ENCODE measurements around the gene LHX5.

Gene LHX5

DNA sequence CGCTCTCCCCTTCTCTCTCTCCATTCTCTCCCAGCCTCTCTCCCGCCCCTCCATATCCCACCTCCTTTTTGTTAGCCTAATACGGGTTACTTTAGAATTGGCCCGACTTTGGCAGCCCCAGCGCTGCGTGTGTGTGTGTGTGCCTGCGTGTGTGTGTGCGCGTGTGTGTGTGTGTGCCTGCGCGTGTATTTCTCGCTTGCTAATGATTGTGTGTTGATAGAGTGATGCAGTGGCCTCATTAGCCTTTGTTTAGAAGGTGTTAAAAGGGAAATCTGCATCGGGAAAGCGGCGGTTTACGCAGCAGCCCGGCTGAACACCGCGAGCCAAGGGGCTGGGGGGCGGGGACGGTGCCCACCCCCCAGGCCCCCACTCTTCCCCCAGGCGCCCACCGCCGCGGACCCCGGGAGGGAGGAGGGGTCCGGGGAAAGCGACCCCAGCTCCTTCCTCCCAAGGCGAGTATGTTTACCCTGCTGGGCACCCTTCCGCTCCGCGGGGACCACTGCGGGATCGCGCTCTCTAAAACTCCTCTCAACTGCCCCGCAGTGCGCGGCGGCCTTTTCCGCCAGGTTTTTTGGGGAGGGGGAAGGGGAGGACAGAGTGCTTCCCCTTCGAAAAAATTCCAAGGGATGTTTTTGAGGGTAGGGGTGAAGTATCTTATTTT lies 6.8 kb upstream of the LHX5 start:
- in situ Hi-C loops (cut with MboI; ENCODE audit: low sequenced_read_pairs): no loop called here

DNA sequence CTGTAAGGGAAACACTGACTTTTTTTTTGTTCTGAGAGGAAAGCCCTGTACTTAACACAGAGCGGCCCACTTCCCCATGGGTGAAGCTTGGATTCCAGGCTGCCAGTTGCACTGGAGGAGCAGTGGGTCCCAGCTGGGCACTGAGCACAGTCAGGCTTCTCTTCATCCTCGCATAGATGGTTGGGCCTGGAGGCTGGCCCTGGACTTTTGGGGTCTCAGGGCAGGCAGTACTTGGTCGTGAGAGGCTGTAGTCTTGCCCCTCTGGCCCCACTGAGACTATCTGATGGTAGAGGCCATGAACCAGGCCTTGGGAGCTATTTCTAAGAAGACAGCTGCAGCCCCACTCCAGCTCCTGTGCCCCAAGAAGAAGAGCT lies 6.2 kb upstream of the LHX5 start:
- in situ Hi-C loops (cut with MboI; ENCODE audit: low sequenced_read_pairs): no loop called here

GRCh38 chr12:113477171-113477841 lies 5.6 kb upstream of the LHX5 start:
- in situ Hi-C loops (cut with MboI; ENCODE audit: low sequenced_read_pairs): no loop called here

DNA sequence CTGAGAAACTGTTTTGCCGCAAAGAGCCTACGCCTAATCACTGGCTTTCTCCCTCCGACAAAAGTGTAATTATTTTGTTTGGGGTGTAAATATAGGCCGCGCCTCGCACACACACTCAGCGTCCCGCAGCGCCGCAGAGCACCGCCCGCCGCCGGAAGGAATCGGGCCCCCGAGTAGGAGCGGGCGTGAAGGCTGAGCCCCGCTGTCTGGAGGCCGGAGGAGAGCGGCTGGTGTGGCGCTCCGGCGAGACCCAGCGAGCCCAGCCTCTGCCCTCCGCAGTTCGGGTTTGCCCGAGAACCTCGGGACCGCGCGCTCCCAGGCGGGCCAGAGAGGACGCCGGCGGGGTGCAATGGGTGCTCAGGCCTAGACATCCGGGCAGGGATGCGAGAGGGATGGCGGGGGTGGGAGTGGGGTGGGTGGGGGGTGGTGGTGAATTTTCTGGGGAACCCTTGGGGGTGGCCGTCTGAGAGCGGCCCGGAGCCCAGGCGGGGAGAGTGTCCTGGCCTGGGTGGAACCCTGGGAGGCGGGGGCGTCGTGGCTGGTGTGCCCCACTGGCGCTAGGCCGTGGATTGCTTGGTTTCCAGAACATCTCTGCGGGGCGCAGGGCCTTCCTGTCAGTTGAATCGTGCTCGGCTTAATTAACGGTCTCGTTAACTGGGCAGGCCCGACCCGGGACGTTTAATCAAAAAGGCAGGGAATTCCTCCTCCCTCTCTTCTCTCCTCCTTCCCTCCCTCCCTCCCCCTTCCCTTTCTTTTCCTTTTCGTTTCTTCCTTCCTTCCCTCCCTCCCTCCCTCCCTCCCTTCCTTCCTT lies 4.7 kb upstream of the LHX5 start:
- in situ Hi-C loops (cut with MboI; ENCODE audit: low sequenced_read_pairs): no loop called here

- in situ Hi-C loops (cut with MboI; ENCODE audit: low sequenced_read_pairs): no loop called here
These were observed 3.9 kb upstream of the LHX5 start for GRCh38 chr12:113475451-113476175.

DNA sequence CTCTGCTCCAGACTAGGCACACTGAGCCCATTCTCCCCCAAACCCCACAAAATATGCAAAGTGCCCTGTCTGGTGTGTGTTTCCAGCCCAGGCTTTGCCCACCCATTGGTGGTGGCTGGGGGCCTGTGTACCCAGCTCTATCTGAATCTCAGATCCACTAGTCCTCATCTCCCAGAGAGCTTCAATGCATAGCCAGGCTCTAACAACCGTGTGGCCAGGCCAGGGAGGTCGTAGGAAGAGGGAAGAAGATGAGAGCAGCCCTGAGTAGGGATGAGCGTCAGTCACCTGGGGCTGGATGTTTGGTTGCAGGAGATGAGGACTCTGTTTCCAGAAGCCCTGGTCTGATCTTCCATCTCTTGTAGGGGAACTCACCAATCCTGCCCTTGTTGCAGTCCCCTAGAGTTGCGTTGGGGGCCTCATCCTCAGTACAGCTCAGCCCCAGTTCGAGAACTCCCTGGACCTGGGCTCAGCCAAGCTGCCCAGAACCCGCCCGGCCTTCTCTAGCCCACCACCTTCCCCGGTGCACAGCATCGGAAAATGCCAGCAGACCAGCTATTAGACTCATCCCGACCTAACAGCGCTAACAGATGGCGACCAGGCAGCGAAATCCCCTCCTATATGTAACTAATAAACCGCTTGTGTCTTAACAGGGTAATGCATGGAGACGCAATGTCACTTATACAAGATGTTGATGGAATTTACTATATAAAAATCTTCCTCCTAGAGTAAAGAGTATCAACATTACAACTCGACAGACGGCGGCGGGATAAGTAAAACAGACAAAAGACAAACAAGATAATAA lies 3.2 kb upstream of the LHX5 start:
- in situ Hi-C loops (cut with MboI; ENCODE audit: low sequenced_read_pairs): no loop called here

- in situ Hi-C loops (cut with MboI; ENCODE audit: low sequenced_read_pairs): no loop called here
These were observed 2.3 kb upstream of the LHX5 start for GRCh38 chr12:113473942-113474341.

GRCh38 chr12:113473400-113473799 lies 1.7 kb upstream of the LHX5 start:
- in situ Hi-C loops (cut with MboI; ENCODE audit: low sequenced_read_pairs): no loop called here

GRCh38 chr12:113472191-113473121 lies 785 bp upstream of the LHX5 start:
- in situ Hi-C loops (cut with MboI; ENCODE audit: low sequenced_read_pairs): no loop called here

- in situ Hi-C loops (cut with MboI; ENCODE audit: low sequenced_read_pairs): no loop called here
These were observed 626 bp downstream of the LHX5 start for GRCh38 chr12:113470871-113471618.

- in situ Hi-C loops (cut with MboI; ENCODE audit: low sequenced_read_pairs): no loop called here
These were observed 1.5 kb downstream of the LHX5 start for GRCh38 chr12:113469949-113470743.

DNA sequence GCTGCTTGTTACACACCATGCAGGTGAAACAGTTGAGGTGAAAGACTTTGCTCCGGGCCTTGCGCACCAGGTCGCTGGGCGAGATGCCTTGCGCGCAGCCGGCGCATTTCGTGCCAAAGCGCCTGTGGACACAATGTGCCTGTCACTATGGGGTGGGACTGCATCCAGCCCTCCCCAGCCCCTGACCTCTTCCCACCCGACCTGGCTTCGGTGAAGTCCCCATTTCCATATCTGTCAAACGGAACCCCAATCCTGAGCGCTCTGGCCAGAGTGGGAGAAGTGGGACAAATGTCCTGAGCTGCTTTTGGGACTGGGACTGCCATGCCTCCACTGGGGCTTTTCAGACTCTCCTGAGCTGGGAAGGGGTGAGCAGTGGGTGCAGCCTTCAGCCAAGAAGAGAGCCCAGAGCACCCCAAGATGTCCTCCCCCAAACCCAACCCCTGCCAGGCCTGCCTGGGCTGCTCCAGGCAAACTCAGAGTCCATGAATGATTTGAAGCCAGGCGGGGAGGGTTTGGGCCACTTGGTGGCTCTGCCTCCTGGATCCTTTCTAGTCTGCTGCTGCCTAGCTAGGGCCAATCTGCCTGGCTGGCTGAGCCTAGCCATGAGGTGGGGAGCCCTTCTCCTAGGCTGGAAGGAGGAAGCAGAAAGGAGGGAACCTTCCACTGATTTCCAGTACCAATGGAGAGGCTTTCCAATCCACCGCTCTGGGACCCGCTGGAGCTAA lies 2.3 kb downstream of the LHX5 start:
- in situ Hi-C loops (cut with MboI; ENCODE audit: low sequenced_read_pairs): no loop called here

- in situ Hi-C loops (cut with MboI; ENCODE audit: low sequenced_read_pairs): no loop called here
These were observed 3.1 kb downstream of the LHX5 start for GRCh38 chr12:113468365-113469223.

- in situ Hi-C loops (cut with MboI; ENCODE audit: low sequenced_read_pairs): no loop called here
These were observed 3.9 kb downstream of the LHX5 start for GRCh38 chr12:113467502-113468364.

GRCh38 chr12:113467142-113467501 lies 4.5 kb downstream of the LHX5 start:
- in situ Hi-C loops (cut with MboI; ENCODE audit: low sequenced_read_pairs): no loop called here
